GM12873 (cell line): ENCODE measurements around the gene SYNE4.

Experiments
- CTCF ChIP-seq: IDR thresholded peaks from 2 replicates; pipeline ENCODE4 v1.5.1; 2012; ENCODE audit warnings: low read depth, mild to moderate bottlenecking, moderate library complexity, low read length, control low read depth; ENCODE audit not compliant: insufficient read depth; ENCODE audit errors: missing control alignments

The SYNE4 gene

DNA sequence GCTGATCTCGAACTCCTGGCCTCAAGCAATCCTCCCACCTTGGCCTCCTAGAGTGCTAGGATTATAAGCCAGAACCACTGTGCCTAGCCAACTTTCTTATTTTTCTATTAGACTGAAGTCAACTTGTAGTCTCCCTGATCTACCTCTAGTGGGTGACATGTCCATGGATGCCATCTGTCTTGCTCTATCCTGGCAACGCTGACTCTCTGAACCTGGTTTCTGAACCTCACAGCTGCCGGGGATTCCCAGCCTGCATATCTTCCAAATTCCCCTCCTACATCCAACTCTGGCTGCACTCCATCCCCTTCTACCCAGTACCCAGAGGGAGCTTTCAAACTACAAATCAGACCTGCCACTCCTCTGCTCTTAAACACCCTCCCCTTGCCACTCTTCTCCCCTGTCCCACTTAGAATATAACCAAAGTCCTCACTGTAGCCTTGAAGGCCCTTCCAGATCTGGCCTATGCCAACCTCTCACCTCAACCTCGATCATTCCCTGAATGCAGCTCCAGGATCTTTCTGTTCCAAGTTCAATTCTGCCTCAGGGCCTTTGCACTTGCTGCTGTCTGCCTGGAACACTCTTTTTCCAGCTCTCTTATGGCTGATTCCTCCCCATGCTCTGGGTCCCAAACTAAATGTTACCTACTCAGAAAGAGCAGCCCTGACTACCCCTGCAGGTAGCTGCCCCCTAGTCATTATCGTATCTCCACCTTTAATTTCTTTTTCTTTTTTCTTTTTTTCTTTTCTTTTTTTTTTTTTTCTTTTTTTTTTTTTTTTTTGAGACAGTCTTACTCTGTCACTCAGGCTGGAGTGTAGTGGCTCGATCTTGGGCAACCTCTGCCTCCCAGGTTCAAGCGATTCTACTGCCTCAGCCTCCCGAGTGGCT, 21.9 kb upstream of the SYNE4 start:
- no peak for TF ChIP-seq CTCF

DNA sequence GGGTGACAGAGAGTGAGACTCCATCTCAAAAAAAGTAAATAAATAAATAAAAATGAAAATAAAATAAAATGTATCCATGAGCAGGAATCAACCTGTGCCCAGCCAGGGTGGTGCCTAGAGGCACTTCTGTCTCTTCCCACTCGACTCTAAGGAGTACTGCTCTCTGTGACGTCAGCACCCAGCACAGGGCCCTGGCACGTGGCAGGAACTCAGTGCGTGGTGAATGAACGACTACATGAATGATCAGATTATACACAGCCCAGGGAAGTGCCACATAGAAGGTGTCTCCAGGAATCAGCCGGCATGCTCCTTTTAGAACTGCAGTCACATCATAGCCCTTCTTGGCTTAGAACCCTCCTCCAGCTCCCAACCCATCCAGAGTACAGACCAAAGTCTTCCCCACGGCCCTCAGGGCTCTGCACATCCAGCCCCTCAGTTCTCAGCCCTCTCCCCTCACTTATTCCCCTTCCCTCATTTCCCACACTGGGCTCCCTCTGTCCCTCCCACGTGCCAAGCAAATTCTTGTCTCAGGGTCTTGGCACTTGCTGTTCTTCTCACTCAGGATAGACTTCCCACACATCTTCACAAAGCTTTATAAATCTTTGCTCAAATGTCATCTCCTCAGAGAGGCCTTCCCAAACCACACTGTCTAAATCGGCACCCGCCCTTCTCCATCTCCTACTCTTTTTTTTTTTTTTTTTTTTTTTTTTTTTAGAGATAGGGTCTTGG, 19.9 kb upstream of the SYNE4 start:
- TF ChIP-seq CTCF: no peak

DNA sequence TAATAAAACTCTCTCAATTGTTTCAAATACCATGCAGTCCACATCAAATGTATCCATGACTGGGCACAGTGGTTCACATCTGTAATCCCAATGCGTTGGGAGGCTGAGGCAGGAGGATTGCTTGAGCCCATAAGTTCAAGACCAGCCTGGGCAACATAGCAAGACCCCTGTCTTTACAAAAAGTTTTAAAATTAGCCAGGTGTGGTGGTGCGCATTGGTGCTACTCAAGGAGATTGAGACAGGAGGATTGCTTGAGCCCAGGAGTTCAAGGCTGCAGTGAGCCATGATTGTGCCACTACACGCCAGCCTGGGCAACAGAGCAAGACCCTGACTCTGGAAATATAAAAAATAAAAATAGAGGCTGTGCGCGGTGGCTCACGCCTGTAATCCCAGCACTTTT, 19.1 kb upstream of the SYNE4 start:
- no peak for TF ChIP-seq CTCF

DNA sequence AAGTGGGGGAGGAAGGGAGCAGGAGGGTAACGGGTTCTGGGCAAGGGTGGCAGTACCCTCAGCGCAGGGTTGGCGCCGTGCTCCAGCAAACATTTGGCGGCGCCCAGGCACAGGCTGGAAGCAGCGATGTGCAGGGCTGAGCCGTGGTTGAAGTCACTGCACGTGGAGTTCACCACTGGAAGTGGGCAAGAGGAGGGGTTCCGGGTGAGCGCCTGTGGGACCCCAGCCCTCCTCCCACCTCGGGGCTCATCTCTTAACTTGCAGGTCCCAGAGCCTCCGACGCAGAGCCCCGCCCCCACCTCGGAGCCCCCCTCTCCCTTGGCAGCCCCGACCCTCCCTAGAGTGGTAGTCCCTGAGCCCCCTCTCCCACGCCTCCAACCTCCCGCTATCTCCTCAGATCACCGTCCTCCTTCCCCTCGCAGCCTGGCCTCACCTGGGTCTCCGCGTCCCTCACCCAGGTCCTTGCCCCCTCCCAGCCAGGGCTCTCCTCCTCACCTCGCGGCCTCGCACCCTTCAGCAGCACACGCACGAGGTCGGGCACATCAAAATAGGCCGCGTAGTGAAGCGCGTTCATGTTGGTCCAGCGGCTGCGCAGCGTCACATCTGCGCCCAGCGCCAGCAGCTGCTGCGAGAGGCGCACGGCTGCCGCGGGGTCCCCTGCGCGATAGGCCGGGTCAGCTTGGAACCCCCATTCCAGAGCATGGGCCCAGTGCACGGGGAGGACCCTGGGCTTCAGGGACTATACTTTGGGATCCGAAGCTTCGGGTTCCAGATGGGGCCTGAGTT, 17.7 kb upstream of the SYNE4 start:
- TF ChIP-seq CTCF: no peak

DNA sequence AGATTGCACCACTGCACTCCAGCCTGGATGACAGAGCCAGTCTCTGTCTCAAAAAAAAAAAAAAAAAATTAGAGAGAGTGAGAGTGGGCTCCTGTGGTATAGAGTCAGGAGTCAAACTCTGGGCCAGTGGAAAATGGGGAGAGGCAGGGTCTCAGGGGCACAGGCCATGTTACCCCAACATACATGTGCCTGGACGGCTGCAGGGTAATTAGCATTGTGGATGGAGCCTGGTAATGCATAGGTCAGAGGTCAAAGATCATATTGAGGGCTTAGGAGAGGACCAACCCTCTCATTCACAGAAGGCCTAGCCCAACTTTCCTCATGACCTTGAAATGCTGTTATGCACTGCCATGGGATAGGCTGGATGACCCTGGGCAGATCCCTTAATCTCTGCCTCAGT, 16.9 kb upstream of the SYNE4 start:
- no peak for TF ChIP-seq CTCF

- TF ChIP-seq CTCF: no peak
Measured at GRCh38 chr19:36023432-36023831, 14.8 kb upstream of the SYNE4 start.
